IMR-90 (cell line): ENCODE measurements around the gene AFM. TPM values are rescaled to one million over a fixed set of nuclear protein-coding genes. Genes with fewer than 3 reads are reported as not detected.

Experiments used
- ATAC-seq: fragments of 200-7000 bp; cut with Tn5 transposase; 2 replicates; pipeline ENCODE4 v1.9.1; 2020; ENCODE audit warnings: low read depth, mild to moderate bottlenecking, moderate library complexity
- BruUV-seq: library from RNA; stranded (reverse); fragments of 400-500 nt; replicated peaks from 2 replicates; lab custom pipeline; 2021; lab: Mats Ljungman, UMichigan
- CTCF ChIA-PET: fragments of 300-600 bp; formaldehyde crosslinking; extraction: SDS; loops from one replicate; lab custom pipeline; 2021; ENCODE audit warnings: antibody characterized with exemption; lab: Yijun Ruan, JAX
- POLR2A ChIA-PET: fragments of 300-600 bp; sonication (Branson Sonifier 250); formaldehyde crosslinking; loops from one replicate; lab custom pipeline; 2022; ENCODE audit warnings: antibody characterized with exemption; ENCODE audit not compliant: unreplicated experiment; lab: Charles Lee
- DNase-seq: peaks from one replicate; pipeline ENCODE4 v3.0.0; 2013
- H2AFZ ChIP-seq: replicated peaks from 2 replicates; pipeline ENCODE3; 2013; ENCODE audit warnings: low read length, mild to moderate bottlenecking; ENCODE audit not compliant: poor library complexity
- H2AK5ac ChIP-seq: 2 replicates; pipeline ENCODE4 v1.6.1; 2013; ENCODE audit warnings: low read depth, low read length, inconsistent platforms
- H2AK9ac ChIP-seq: replicated peaks from 2 replicates; pipeline ENCODE3; 2013; ENCODE audit warnings: mild to moderate bottlenecking, low read depth, low read length, moderate library complexity; ENCODE audit not compliant: poor library complexity
- H2BK120ac ChIP-seq: 2 replicates; pipeline ENCODE4 v1.6.1; 2013; ENCODE audit warnings: low read depth, low read length, inconsistent platforms
- H2BK15ac ChIP-seq: 3 replicates; pipeline ENCODE4 v1.6.1; 2013; ENCODE audit warnings: low read depth, low read length, inconsistent platforms
- H2BK20ac ChIP-seq: 2 replicates; pipeline ENCODE4 v1.6.1; 2013; ENCODE audit warnings: low read depth, mild to moderate bottlenecking, inconsistent platforms, low read length, moderate library complexity
- H2BK5ac ChIP-seq: 2 replicates; pipeline ENCODE4 v1.6.1; 2013; ENCODE audit warnings: mild to moderate bottlenecking, low read depth, low read length, inconsistent platforms; ENCODE audit not compliant: poor library complexity, severe bottlenecking
- H3K14ac ChIP-seq: replicated peaks from 2 replicates; pipeline ENCODE4 v1.6.1; 2013; ENCODE audit warnings: low read depth, low read length, inconsistent platforms
- H3K18ac ChIP-seq: 2 replicates; pipeline ENCODE4 v1.6.1; 2013; ENCODE audit warnings: low read depth, low read length, control low read depth
- H3K23ac ChIP-seq: 2 replicates; pipeline ENCODE4 v1.6.1; 2013; ENCODE audit warnings: low read depth, low read length, inconsistent platforms
- H3K27ac ChIP-seq: 2 replicates; pipeline ENCODE4 v1.5.1; 2013; ENCODE audit warnings: mild to moderate bottlenecking, control low read depth, low read length; ENCODE audit not compliant: insufficient read depth
- H3K27me3 ChIP-seq: 2 replicates; pipeline ENCODE4 v1.6.1; 2013; ENCODE audit warnings: low read length; ENCODE audit not compliant: control insufficient read depth, insufficient read depth
- H3K36me3 ChIP-seq: 2 replicates; pipeline ENCODE4 v1.6.1; 2013; ENCODE audit warnings: low read length, mixed read lengths; ENCODE audit not compliant: control insufficient read depth, insufficient read depth
- H3K4ac ChIP-seq: 2 replicates; pipeline ENCODE4 v1.6.1; 2013; ENCODE audit warnings: low read depth, low read length, inconsistent platforms
- H3K4me1 ChIP-seq: 2 replicates; pipeline ENCODE4 v1.6.1; 2013; ENCODE audit warnings: low read length, mixed read lengths; ENCODE audit not compliant: control insufficient read depth, insufficient read depth
- H3K4me2 ChIP-seq: 2 replicates; pipeline ENCODE4 v1.6.1; 2013; ENCODE audit warnings: low read depth, mild to moderate bottlenecking, control low read depth, low read length, moderate library complexity
- H3K4me3 ChIP-seq: 2 replicates; pipeline ENCODE4 v1.5.1; 2013; ENCODE audit warnings: low read depth, mild to moderate bottlenecking, control low read depth, low read length, moderate library complexity; ENCODE audit not compliant: insufficient read depth
- H3K56ac ChIP-seq: 2 replicates; pipeline ENCODE4 v1.6.1; 2013; ENCODE audit warnings: low read length, inconsistent platforms; ENCODE audit not compliant: insufficient read depth; ENCODE audit errors: extremely low read depth
- H3K79me1 ChIP-seq, 2 experiments: 2 replicates each; pipeline ENCODE4 v1.6.1; 2013; ENCODE audit warnings: low read length in 2 of 2, inconsistent platforms in 1 of 2, low read depth in 1 of 2
- H3K9ac ChIP-seq: 2 replicates; pipeline ENCODE4 v1.6.1; 2013; ENCODE audit warnings: low read depth, low read length, control low read depth
- H3K9me1 ChIP-seq: 2 replicates; pipeline ENCODE4 v1.6.1; 2013; ENCODE audit warnings: low read length, inconsistent platforms; ENCODE audit not compliant: insufficient read depth
- H3K9me3 ChIP-seq: 2 replicates; pipeline ENCODE4 v1.6.1; 2013; ENCODE audit warnings: low read length; ENCODE audit not compliant: control insufficient read depth, insufficient read depth
- H4K20me1 ChIP-seq: 2 replicates; pipeline ENCODE4 v1.6.1; 2013; ENCODE audit warnings: low read length, inconsistent platforms; ENCODE audit not compliant: insufficient read depth
- H4K5ac ChIP-seq: 2 replicates; pipeline ENCODE4 v1.6.1; 2013; ENCODE audit warnings: mild to moderate bottlenecking, low read depth, low read length, control low read depth
- H4K8ac ChIP-seq, 2 experiments: 2 replicates each; pipeline ENCODE4 v1.6.1; 2013; ENCODE audit warnings: low read depth in 2 of 2, low read length in 2 of 2, control low read depth in 1 of 2, inconsistent platforms in 1 of 2
- H4K91ac ChIP-seq: 2 replicates; pipeline ENCODE4 v1.6.1; 2013; ENCODE audit warnings: low read depth, low read length, inconsistent platforms; ENCODE audit not compliant: insufficient read depth
- CEBPB ChIP-seq: IDR thresholded peaks from 2 replicates; pipeline ENCODE4 v1.6.1; 2012; ENCODE audit warnings: low read depth, low read length, improper control_type of control experiment
- RCOR1 ChIP-seq: IDR thresholded peaks from 2 replicates; pipeline ENCODE4 v1.6.1; 2012; ENCODE audit warnings: mild to moderate bottlenecking, low read length, improper control_type of control experiment; ENCODE audit not compliant: insufficient replicate concordance
- RFX5 ChIP-seq: IDR thresholded peaks from 2 replicates; pipeline ENCODE4 v1.8.0; 2012; ENCODE audit warnings: low read depth, mild to moderate bottlenecking, low read length, moderate library complexity
- WGBS, 2 experiments: methylation state at CpG; one replicate each; pipeline versions ENCODE4 v1.1.5 to v1.1.7; 2013; ENCODE audit warnings: missing lambda C conversion rate in 2 of 2; ENCODE audit not compliant: insufficient read length in 1 of 2; ENCODE audit errors: extremely low coverage in 2 of 2; 5-methylcytosine and 5-hydroxymethylcytosine counted together
- dilution Hi-C: fragments of 300-500 bp; cut with HindIII; formaldehyde crosslinking; loops from one replicate; pipeline ENCODE4 v1.14.3; 2018; ENCODE audit warnings: low sequenced_read_pairs; ENCODE audit not compliant: unreplicated experiment
- in situ Hi-C: fragments of 300-500 bp; cut with MboI; formaldehyde crosslinking; loops from 3 replicates; pipeline ENCODE4 v1.14.3; 2019; ENCODE audit warnings: low sequenced_read_pairs, inconsistent platforms, mixed read lengths
- intact Hi-C: fragments of 100-400 bp; cut with micrococcal nuclease; formaldehyde crosslinking; loops from 2 replicates; pipeline ENCODE4 v1.10.0; 2022
- polyA plus RNA-seq, 3 experiments: library from polyadenylated mRNA; depleted of rRNA; stranded (reverse); fragments of >200 nt; gene quantifications; 2 replicates each; pipeline ENCODE4 v1.2.3, GENCODE V29; 2012; ENCODE audit warnings: low replicate concordance in 1 of 3
- total RNA-seq: library from RNA; depleted of rRNA; stranded (reverse); fragments of >200 nt; gene quantifications from 2 replicates; pipeline ENCODE4 v1.2.3, GENCODE V29; 2012
- TF ChIP-seq, protein P1 (sequence below): fragments of 150-350 bp; IDR thresholded peaks from 2 replicates; pipeline ENCODE4 v1.6.1; 2016; ENCODE audit warnings: low read depth, mild to moderate bottlenecking, low read length, moderate library complexity, borderline replicate concordance

The AFM gene
- total and polyA plus RNA-seq, 2 of the 4 experiments (the other 2 are of a cell fraction) = not detected

DNA sequence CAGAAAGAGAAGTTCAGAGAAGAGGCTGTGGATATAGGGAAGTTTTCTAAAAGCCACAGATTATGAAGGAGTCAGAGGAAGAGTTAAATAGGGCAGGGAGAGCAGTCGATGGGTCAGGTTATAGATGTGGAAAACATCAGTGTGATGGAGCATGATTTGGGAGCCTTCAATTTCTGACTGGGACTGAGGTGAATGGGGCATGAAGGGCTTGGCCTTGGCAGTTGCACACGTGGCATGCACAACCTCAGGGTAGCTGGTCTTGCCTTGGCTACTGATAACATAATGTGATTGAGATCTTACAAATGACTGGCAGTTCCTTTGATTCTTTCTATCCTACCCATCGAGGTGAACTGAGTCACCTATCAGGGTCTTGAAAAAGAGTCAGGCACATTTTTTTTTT is 59.7 kb downstream of the AFM start:
- H3K4me1 ChIP-seq = no peaks in the 10 kb centered on the region
- H3K27me3 ChIP-seq = peaks cover 5% of the 10 kb centered on the region; the same call in 1 of the 2 replicates
- BruUV-seq = no TSS peak
- H3K79me1 ChIP-seq = no peaks in the 10 kb centered on the region
- intact Hi-C loops (no loop called here), dilution Hi-C loops (no loop called here), in situ Hi-C loops (no loop called here)
- H3K27ac ChIP-seq = no peak overlapping the region
- no peak overlapping the region for H3K56ac ChIP-seq
- H2BK15ac ChIP-seq = no peak overlapping the region
- no peak overlapping the region for H2BK120ac ChIP-seq
- no peaks in the 10 kb centered on the region for H3K9me1 ChIP-seq
- no peak overlapping the region for H4K5ac ChIP-seq
- no peak for DNase-seq
- H3K14ac ChIP-seq = no peak overlapping the region
- ChIA-PET CTCF (no interaction called here), POLR2A (no interaction called here)
- no peak overlapping the region for H4K91ac ChIP-seq
- H3K9ac ChIP-seq = no peak overlapping the region
- ATAC-seq = no peak
- no peak overlapping the region for H2BK20ac ChIP-seq
- H3K9me3 ChIP-seq = no peaks in the 10 kb centered on the region
- H2BK5ac ChIP-seq = no peak overlapping the region
- H3K4me3 ChIP-seq = no peak overlapping the region
- H3K36me3 ChIP-seq = no peaks in the 10 kb centered on the region
- WGBS, 2 experiments = 80% methylated on average over 1 of the region's 3 CpGs; no CpG with 5 or more reads in 1 of the 2 experiments
- no peak overlapping the region for H2AK9ac ChIP-seq
- H4K20me1 ChIP-seq = no peaks in the 10 kb centered on the region
- H2AFZ ChIP-seq = no peak overlapping the region
- H3K23ac ChIP-seq = no peak overlapping the region
- H4K8ac ChIP-seq = no peak overlapping the region
- TF ChIP-seq, protein P1, sequence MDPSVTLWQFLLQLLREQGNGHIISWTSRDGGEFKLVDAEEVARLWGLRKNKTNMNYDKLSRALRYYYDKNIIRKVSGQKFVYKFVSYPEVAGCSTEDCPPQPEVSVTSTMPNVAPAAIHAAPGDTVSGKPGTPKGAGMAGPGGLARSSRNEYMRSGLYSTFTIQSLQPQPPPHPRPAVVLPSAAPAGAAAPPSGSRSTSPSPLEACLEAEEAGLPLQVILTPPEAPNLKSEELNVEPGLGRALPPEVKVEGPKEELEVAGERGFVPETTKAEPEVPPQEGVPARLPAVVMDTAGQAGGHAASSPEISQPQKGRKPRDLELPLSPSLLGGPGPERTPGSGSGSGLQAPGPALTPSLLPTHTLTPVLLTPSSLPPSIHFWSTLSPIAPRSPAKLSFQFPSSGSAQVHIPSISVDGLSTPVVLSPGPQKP = no peak
- TF ChIP-seq RFX5 (no peak), RCOR1 (no peak), CEBPB (no peak)
- no peak overlapping the region for H2AK5ac ChIP-seq
- H3K4ac ChIP-seq = no peak overlapping the region
- no peak overlapping the region for H3K4me2 ChIP-seq
- H3K18ac ChIP-seq = no peak overlapping the region
